ENCODE data around the gene TMEM259.

TMEM259 gene

DNA sequence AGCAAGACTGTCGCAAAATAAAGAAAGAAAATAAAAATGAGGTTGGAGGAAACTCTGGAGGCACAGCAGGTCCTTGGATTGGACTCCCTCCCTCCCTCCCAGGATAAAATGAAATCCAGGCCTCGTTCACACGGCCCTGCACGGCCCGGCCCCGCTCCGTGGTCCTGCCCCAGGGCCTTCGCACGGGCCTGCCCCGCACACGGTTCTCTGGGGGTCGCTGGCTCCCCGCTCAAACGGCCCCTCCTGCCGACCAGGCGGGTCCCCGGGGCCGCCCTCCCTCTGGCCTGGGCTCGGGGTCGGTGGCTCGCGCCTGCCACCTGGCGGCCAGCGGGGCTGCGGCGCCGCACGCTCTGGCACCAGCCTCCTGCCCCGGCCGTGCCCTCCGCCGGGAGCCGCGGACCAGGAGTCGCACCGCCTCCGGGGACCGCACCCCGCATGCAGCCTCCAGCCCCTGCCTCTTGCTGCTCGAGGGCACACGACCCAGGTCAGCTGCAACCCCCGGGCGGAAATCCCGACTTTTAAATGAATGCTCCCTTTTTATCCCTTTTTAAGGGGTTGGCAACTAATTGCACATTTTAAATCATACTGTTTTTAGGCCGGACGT, 38.3 kb downstream of the TMEM259 start:
- peak; percentile 58 to 69 for DNase-seq

DNA sequence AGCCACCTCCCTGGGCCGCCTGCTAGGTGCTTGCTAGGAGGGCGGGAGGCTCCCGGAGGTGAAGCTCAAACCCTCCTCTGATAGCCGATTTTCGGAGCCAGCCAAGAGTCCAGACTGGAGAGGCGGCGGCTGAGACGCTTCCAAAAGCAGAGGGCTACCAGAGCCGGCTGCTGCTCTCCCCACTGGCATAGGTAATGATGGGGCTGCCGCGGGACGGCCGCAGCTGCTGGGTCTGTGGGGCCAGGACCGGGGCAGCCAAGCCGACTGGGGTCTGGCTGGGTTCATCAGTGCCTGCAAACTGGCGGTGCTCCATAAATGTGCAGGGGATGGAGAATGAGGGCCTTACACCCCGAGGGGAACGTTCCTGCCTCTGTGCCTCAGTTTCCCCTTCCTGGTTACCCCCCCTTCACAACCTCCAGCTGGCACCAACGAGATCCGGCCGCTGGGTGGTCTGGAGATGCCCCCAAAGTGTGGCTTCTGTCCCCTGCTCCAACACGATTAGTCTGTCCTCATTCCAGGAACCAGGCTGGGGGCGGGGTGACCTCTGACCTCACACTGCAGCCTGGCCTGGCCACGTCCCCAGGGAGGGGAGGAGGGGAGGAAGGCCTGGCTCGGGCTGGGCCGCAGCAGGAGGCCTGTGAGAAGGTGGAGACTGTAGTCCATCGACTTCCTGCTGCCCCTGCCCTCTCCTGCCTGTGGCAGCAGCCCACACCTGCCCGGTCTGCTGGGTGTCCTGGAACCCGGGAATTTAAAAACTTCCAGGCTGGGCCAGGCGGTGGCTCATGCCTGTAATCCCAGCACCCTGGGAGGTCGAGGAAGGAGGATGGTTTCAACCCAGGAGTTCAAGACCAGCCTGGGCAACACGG, 40.6 kb downstream of the TMEM259 start:
- peak; percentile 39 to 52 for DNase-seq

DNA sequence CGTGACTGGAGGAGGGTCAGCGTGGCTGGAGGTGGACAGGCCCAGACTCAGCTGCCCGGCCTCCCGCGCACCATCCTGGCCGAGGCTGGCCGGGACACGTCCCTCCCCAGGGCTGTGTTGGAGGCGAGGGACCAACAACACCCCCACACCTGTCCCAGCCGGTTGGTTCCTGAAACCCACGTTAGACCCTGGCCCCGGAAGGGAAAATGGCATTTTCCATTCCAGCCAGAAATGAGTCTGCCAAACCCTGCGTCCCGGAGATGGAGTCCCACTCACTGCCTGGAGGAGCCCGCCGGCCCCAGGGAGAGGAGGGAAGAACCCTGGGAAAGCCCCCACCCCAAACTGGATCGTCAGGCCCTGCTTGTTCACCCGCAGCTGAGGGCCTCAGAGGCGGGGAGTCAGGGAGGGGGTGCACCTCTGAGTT, 41.6 kb downstream of the TMEM259 start:
- no peak for DNase-seq

DNA sequence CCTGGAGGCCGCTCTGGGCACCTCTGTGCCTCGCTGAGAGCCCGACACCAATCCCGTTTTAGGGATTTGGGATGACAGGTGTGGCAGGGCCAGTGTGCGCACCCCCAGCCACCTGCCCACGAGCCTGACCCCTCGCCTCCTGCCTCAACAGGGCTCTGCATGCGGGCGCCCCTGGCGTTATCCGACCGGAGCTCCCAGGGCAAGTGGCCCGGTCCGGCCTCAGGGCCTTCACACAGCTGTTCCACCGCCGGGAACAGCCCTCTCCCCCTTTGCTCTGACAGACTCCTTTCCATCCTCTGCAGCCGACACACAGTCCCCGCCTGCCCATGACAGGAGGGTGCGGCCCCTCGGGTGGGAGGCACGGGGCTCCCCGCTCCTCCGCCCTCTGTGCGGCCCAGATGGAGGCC, 43.9 kb downstream of the TMEM259 start:
- no peak for DNase-seq

DNA sequence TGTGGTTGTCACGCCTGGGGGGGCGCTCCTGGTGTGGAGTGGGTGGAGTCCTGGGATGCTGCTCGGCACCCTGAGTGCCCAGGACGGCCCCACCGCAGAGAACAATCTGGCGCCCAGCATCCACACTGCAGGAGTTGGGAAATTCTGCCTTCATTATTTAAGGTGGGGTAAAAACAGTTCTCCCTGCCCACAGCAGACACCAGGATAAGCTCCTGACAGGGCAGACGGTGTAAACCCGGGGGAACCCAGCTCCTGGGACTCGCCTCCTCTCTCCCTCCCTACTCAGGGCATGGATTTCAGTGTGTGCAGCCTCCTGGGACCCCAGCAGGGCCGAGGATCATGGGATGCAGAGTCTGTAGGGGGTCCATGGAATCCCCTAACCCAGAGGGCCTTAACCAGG, 44.4 kb downstream of the TMEM259 start:
- no peak for DNase-seq

DNA sequence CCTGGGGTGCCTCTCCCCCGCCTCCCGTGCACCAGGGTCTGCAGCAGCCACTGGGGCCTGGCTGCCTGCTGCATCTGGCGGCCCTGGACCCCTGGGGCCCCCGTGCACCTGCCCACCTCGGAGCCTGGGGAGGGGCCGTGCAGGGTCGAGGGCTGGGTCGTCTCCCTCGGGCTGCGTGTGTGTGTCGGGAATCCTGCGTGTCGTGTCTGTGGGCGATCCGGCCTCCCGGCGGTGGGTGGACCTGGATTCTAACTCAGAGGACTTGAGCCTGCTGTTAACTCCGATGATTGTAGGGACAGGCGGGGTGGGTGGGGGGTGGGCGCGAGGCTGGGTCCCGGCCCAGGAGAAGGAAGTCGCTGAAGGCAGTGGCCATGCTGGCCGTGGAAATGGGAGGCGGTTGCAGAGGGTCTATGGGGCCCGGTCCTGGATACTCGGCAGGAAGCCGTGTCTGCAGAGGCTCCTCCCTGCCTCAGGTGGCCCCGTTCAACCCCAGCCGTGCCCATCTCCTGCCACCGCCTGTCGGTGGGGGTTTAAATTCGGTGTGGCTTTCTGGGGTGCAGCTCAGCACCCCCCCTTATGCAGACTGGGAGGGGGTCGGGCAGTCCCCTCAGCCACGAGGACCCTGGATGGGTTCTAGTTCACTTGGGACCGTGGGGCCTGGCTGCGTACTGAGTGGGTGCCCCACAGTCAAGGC, 46.2 kb downstream of the TMEM259 start:
- no peak for DNase-seq

DNA sequence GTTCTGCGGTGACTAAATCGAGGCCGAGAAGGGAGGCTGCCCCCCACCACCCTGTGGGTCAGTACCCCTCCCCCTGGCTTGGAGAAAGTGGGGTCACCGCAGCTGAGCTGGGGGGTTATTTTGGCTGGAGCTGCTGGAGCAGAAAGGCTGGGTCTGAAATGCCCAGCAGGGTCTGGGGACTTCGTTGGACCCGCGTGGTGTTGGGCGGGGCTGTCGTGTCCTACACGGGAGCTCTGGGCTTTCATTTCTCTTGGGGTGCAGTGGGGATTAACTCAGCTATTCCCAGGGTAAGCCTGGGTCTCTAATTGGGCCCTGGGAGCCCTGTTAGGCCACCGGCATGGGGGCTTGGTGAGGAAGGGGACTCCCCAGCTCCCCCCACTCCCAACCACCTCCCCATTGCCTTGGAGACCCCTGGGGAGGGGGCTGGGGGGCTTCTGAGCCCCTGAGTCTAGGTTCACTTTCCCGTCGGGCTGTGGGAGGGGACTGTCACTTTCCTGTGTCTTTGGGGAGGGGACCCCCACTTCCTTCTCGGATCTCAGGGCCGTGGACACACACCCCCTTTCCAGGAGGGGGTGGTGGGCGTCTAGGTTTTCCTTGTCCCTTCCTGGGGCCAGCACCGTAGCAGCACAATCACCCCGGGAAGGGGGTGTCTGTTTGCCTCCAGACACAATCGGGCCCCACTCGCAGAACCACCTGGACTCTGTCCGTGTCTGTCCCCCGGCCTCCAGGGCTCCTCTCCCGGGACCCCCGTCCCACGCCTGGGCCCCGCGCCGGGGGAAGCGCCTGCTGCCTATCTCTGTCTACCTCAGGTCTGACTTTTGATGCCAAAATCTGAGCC, 47.0 kb downstream of the TMEM259 start:
- DNase-seq = no peak

DNA sequence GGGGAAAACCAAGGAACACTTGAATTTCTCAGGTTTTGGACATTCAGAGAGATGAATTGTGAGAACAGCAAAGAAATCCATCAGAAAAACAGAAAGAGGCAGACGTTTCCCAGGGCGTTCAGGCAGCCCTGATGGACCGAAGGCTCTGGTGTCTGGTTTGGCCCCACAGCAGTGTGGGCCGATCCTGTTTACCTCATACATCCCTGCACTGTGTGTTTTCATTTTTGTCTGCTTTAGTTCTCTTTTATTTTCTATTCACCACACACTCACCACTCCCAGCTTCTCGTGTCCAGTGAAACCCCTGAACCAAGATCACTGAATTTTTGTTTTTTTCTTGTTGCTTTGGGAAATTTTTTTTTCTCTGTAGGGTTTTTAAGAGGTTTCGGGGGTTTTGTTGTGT, 48.6 kb downstream of the TMEM259 start:
- no peak for DNase-seq

DNA sequence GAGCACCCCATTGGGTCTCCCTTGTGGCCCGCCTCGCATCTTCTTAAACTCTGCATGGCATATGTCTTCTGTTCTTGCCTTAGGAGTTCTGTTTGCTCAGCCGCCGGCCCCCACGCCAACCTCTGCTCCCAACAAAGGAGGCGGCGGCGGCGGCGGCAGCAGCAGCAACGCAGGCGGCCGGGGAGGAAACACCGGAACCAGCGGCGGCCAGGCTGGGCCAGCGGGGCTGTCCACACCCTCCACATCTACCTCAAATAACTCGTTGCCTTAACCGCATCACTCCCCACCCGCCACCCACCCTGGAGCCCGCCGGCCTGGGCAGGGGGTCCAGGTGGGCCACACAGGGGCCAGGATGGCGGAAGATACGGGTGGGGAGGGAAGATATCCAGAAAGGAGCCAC, 49.1 kb downstream of the TMEM259 start:
- DNase-seq = no peak

DNA sequence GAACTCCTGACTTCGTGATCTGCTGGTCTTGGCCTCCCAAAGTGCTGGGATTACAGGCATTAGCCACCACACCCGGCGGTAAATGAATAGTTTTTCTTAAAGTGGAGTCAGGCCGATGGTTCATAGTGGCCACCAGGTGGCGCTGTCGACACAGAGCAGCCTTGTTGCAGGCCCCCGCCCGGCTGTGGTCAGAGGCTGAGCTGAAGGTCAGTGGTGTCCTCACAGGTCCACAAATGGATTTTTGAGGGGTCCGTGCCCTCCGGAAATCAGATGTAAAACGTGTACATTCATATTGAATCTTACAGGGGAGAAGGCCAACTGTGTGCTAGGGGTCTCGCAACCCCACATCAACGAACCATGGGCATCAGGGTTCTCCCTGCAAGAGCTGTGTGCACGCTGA, 50.2 kb downstream of the TMEM259 start:
- DNase-seq = peak in 1 of 2 donors; percentile 14

DNA sequence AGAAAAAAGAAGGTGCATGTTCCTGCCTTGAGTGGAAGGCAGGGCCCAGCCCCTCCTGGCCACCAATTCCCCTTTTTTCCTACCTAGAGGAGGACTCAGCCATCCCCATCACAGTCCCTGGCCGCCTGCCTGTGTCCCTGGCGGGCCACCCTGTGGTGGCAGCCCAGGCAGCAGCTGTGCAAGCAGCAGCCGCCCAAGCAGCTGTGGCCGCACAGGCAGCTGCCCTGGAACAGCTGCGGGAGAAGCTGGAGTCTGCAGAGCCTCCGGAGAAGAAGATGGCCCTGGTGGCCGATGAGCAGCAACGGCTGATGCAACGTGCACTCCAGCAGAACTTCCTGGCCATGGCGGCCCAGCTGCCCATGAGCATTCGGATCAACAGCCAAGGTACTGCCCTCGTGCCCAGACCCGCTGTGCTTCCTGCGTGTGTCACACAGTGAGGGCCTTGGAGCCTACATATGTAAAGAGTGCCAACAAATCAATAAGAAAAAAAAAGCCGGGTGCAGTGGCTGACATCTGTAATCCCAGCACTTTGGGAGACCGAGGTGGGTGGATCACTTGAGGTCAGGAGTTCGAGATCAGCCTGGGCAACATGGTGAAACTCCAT, 54.3 kb downstream of the TMEM259 start:
- DNase-seq = no peak

DNA sequence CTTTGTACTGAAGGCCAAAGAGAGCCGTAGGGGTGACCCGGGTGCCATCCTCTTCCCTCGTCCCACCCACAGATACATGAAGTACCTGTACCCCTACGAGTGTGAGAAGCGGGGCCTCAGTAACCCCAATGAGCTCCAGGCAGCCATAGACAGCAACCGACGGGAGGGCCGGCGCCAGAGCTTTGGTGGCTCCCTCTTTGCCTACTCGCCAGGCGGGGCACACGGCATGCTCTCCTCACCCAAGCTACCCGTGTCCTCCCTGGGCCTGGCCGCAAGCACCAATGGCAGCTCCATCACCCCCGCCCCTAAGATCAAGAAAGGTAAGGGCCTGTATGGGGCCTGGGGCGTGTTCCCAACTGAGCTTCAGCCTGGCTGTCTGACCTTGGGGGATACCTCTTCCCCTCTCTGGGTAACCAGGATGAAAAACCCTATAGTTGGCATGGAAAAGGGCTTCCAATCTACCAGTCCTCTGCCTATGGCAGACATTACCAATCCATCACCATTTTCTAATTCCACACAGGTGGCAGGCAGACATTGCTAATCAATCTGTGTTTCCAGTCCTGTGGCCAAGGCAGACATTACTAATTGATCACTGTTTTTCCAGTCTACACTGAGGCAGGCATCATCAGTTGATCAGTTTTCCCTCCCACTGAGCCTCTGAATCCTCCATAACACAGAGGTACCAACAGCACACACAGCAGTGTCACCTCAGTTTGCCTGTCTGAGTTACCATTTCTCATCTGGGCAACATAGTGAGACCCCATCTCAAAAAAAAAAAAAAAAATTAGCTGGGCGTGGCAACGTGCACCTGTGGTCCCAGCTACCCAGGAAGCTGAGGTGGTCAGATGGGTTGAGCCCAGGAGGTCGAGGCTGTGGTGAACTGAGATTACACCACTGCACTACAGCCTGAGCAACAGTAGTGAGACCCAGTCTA, 55.9 kb downstream of the TMEM259 start:
- DNase-seq = no peak

DNA sequence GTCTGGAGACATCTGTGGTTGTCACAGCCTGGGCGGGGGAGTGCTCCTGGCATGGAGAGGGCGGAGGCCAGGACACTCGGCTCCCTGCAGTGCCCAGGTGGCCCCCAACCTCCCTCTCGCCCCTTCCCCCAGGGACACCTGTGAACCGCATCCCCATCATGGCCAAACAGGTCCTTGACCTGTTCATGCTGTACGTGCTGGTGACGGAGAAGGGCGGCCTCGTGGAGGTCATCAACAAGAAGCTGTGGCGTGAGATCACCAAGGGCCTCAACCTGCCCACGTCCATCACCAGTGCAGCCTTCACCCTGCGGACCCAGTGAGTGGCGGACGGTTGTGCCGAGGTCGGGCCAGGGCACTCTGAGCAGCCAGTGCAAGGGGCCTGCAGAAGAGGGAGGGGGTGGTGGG, 56.8 kb downstream of the TMEM259 start:
- no peak for DNase-seq

DNA sequence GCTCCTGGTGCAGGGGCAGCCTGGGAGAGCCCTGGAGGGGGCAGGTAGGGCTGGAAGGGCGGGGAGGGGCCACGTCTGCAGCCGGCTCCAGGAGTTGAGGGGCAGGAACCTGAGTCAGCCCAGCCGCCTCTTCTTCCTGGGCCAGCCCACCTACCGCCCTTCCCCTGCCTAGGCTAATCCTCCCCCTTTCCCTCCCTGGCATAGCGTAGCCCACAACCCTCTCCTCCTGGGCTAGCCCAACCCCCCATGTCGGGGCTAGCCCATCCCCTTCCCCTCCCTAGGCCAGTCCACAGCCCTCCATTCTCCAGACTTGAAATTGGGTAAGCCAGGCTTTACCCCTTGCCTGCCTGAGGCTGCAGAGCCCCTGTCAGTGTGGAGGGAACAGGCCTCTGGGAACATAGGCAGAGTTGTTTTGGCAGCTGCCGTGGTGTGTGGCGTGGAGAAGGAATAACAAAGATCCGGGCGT, 57.4 kb downstream of the TMEM259 start:
- DNase-seq = no peak

DNA sequence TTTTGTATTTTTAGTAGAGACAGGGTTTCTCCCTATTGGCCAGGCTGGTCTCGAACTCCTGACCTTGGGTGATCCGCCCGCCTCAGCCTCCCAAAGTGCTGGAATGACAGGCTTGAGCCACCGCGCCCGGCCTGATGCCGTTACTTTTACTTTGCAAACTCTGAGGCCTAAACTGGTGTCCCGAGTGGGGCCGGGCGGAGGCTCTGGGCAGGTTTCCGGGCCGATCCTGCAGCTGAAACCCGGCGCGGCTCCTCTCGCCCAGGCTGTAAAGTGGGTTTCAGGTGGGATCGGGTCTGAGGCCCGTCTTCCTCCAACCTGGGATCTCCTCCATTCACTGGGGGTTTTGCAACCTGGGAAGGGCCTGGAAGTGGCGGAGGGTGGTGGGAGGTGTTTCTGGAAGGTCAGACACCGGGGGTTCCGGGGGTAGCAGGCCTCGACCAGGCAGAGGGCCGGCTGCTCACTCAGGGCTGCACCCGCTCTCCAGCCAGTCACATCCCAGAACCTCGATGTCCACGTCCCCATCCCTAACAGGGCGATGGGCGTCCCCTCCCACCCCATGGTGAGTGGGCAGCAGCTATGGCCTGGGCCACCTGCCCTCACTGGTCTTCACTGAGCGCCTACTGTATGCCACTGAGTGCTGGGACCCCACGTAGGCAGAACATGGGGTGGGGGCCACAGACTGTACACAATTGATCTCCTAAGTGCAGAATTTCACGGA, 58.1 kb downstream of the TMEM259 start:
- no peak for DNase-seq

DNA sequence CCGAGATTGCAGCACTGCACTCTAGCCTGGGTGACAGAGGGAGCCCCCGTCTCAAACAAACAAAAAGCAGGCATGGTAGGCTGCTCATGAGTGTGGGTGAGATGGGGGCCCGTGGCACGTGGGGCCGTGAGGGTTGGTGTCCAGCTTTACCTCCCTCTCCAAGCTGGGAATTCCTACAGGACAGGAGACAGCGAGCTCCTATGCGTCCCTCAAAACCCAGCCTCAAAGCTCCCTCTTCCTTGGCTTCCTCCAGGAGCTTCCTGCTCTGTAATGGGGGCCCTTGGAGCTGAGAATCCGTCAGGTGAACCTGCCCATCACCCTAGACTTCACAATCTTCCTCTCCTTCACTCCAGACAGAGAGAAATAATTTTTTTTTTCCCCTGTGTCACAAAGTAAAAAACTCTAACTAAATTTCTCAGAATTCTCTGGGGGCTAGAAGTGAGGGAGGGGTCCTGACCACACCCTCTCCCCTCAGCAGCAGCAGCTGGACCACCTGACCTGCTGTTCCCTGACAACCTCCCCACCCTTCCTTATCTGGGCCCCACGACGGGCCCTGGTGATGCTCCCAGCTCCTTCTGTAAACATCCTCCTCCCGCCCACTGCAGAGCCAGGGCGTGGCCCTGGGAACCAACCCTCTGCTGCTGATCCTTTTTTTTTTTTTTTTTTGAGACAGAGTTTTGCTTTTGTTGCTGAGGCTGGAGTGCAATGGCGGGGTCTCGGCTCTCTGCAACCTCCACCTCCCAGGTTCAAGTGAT, 58.9 kb downstream of the TMEM259 start:
- DNase-seq = peak; percentile 48 to 75

DNA sequence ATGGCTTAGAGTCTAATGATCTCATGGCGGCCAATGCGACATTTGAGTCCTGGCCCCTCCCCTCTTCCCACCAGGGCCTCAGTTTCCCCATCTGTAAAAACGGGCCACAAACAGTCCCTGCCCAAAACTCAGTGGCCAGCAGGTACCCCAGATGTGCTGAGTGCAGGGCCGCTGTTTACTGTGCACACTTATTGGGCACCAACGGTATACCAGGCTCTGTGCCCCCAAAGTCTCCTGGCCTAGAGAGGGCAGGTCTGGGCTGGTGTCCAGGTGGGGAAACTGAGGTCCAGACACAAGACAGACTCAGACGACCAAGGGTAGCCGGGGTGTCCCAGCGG, 60.4 kb downstream of the TMEM259 start:
- no peak for DNase-seq

DNA sequence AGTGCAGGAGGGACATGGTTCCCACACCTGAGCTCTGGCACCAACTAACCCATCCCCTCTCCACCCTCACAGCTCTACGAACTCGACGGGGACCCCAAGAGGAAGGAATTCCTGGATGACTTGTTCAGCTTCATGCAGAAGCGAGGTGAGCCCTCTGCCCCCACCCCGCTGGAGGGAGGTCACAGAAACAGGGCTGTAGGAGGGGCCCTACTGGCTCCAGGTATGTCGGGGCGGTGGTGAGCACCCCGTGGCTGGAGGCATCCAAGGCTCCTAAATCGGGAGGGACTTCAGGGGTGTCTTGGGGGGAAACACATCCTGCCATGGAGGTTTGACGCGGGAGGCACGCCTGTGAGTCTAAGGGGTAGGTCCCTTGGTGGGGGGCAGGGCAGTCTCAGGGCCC, 60.9 kb downstream of the TMEM259 start:
- no peak for DNase-seq

Measured in inflammatory macrophage (primary cell).